CD1c-positive myeloid dendritic cell (primary cell): ENCODE data around the gene SUSD6.
"Not testable (repeated sequence)": the region's sequence is repeated elsewhere in the genome, so short reads cannot be mapped to it uniquely, and the experiment has no call there.

Source experiments
- DNase-seq: peaks from one replicate; pipeline ENCODE4 v3.0.0-alpha.2; 2016; ENCODE audit errors: extremely low spot score

Gene SUSD6

DNA sequence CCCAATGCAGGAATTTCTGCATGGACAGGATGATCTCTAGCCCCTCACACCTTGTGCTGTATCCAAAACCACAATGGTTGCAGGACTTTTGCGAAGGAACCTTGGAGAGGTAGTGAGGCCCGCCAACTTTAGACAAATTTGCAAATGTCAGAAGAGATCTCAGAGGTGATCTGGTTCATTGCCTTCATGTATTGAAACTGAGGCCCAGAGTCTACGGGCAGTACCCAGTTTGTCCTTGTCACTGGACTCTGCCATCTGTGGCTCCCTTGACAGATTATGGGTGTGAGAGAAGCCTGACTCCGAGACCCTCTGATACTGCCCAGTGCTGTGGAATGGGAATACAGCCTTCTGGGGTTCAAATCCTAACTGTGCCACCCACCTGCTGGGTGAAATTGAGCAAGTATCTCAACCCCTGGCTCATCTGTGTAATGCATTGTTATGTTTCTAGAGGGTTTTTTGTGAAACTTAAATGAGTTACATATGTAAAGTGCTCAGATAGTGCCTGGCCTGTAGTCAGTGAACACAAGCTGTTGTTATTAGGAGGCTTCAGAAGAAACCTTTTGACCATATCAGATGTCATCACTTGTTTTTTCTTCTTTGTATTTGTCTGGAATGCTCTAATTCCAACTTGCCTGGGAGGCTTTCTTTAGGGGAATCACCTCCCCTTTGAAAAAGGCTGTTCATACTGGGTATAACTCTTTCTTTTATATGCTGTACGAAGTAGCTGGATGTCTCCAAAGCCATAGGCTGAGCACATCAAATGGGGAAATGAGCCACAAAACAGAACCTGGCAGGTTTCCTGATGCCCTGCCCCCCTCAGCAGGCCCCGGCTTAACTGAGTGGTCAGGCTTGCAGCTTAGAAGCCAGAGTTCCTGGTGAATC, 84.2 kb downstream of the SUSD6 start:
- peak; percentile 55 for DNase-seq

DNA sequence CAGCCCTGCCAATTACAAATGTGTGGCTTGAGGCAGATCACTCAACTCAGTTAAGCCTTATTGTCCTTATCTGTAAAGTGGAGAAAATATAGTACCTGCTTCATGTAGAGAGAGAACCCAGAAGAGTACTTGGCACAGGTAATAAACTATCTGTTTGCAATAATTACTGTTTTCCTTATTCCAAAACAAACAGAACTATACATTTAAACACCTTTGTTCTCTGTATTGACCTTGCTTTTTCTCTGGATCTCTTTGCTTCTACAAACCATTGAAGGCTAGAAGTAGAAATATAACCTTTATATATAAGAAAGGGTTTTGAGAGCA, 84.8 kb downstream of the SUSD6 start:
- no peak for DNase-seq

DNA sequence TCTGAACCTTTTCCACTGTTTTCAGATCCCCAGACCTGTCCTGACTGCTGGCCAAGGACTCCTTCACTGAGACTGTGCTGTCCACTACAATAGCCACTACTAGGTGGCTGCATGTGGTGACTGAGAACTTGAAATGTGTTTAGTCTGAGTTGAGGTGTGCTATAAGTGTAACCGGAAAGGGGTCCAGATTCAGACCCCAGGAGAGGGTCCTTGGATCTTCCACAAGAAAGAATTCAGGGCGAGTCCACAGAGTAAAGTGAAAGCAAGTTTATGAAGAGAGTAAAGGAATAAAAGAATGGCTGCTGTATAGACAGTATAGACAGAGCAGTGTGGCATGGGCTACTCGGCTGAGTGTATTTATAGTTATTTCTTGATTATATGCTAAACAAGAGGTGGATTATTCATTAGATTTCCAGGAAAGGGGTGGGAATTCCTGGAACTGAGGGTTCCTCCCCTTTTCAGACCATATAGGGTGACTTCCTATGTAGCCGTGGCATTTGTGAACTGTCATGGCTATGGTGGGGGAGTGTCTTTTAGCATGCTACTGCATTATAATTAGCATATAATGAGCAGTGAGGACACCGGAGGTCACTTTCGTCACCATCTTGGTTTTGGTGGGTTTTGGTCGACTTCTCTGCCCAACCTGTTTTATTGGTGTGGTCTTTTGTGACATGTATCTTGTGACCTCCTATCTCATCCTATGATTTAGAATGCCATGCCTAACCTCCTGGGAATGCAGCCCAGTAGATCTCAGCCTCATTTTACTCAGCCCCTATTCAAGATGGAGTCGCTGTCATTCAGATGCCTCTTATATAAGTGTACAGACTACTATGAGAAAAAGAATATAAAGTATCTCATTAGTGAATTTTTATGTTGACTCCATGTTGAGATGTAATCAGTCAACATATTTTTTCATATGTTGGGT, 85.5 kb downstream of the SUSD6 start:
- DNase-seq, result peak; percentile 77

DNA sequence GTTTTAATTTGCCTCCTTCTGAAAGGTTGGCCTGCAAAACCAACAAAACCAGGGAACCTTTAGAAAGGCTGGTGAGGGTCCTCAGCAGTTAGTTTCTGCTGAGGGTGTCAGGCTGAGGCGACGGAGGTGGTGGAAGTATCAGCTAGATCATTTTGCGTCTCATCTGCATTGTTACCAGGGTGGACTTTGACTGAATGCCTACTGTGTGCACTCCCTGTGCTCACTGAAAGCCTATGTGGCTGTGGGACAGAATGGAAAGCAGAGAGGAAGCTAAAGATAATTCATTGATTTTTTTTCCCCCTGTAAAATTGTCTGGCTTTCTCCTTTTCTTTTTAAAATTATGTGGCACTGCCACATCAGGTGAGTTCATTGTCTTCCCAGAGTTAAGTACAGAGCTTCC, 87.2 kb downstream of the SUSD6 start:
- no peak for DNase-seq

DNA sequence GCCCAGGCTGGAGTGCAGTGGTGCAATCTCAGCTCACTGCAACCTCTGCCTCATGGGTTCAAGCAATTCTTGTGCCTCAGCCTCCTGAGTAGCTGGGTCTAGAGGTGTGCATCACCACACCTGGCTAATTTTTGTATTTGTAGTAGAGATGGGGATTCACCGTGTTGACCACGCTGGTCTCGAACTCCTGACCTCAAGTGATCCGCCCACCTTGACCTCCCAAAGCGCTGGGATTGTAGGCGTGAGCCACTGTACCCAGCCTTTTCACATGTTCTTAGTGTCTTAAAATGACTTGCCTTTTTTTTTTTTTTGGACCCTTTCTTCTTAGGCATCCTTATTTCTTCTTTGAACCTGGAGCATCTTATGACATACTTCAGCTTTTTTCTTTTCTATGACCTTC, 87.8 kb downstream of the SUSD6 start:
- not testable (repeated sequence) for DNase-seq

DNA sequence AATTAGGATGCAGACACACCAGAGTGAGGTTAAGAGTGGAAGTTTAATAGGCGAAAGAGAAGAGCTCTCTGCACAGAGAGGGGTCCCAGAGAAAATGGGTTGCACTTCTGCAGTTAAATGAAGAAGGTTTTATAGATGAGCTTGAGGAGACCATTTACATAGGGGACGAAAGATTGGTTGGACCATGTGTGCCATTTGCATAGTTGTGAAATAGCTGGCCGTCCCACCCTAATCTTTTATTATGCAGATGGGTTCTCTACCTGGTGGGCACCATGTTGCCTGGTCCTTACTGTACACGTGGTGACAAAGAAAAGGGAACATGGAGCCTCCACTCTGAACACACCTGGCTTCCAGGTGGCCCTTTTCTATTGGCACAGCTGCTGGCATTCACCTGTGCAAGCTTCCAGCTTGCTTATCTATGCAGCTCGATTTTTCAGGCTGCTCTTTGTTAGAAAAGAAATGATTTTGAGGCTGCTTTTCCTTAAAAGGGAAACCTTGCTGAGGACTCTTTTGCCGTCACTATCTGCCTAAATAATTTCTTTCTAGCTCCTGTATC, 88.4 kb downstream of the SUSD6 start:
- no peak for DNase-seq

DNA sequence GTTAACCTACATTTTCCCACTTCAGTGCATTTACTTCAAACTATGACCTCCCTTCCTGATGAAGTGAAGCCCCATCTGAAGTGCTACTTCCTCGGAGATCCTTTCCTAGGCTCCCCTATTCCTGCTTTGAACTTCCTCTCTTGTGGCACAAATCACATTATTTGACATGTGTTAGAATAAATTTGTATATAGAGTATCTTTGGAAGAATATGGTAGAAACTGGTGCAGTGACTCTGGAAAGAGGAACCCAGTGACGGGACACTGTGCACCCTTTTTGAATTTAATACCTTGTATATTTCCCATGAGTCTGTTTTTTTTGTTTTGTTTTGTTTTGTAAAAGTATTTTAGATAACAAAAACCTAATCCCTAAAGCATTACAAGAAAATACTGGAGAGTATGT, 89.2 kb downstream of the SUSD6 start:
- DNase-seq, result peak; percentile 32

DNA sequence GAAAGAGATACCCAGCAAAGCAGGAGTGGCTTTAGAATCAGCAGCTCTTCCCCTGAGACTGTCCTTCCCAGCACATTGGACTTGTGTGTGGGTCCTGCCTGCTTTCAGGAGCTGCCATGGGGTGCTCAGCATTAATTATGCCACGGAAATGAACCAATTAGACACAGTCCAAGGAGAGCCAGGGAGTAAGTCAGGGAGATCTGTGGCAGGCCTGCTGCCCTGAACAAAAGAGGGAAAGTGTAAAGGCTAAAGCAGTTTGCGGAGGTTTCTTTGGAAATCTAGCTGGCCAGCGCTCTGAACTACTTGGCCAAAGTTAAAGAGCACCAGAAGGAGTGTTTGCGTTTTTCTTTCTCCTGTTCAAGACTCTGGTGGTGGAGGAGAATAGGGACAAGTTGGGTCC, 89.9 kb downstream of the SUSD6 start:
- DNase-seq, result no peak

DNA sequence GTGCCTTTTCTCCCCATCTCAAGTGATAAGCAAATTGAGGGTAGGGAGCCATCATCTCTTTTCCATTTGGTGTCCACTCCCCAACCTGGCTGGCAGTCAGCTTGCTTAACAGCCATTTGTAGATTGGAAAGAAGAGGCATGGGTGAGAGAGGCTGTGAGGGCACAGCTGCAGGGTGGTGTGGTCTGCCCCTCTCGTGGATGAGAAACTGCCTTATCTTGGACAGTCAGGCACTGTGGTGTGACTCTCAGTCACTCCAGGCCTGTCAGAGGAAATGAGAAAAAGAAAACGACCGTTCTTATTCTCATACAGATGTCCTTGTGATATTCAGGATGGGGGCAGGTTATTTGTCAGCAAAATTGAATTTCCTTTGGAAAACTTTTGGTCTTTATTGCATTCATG, 90.5 kb downstream of the SUSD6 start:
- no peak for DNase-seq

DNA sequence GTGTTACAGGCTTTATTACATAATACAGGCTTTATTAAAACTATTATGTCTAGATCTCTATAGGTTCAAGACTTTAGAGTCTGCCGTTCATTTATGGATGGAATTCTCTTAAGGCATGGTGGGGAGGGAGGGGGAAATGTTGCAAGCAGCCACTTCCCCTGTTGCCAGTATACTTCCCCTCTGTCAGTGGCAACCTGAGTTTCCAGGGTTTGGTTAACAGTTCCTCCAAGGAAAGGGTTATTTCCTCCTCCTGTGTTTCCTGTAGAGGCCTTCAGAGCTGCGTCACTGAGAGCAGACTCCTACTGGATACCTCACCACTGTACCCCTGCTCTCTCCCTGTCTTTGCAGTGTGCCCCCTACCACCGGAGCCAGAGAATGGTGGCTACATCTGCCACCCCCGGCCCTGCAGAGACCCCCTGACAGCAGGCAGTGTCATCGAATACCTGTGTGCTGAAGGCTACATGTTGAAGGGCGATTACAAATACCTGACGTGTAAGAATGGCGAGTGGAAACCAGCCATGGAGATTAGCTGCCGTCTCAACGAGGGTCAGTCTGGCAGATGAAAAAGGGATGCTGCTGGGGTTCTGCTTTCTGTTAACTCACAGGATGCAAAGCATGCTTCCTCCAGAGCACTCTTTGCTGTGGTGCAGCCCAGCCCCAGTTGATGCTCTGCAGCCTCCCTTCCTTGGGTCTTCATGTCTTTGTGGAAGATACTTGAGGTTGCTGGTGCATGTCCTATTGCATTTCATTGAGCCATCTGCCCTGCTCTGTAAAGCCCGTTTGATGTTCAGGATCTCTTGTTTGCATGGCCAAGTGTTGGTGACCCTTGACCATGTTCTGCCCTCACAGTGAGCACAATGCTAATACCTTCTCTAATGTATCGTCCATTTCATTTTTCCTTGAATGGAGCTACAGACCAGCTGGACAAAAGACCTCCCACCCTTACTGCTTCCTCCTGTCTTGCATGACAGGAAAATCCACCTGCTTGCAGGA, 91.9 kb downstream of the SUSD6 start:
- DNase-seq, result peak; percentile 87

DNA sequence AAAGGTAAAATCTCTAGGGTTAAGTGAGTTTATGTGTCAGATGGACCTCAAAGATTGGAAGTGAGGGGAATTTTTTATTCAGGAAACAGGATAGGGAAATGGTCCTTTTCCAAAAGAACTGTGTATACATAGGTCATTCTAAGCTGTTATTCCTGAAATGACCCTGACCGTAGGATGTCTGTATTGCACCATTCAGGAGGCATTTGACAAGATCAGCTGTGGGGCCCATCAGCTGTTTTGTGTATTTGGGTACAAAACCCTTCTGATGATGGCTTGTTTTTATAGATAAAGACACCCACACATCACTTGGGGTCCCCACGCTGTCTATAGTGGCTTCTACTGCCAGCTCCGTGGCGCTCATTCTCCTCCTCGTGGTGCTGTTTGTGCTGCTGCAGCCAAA, 92.9 kb downstream of the SUSD6 start:
- no peak for DNase-seq

DNA sequence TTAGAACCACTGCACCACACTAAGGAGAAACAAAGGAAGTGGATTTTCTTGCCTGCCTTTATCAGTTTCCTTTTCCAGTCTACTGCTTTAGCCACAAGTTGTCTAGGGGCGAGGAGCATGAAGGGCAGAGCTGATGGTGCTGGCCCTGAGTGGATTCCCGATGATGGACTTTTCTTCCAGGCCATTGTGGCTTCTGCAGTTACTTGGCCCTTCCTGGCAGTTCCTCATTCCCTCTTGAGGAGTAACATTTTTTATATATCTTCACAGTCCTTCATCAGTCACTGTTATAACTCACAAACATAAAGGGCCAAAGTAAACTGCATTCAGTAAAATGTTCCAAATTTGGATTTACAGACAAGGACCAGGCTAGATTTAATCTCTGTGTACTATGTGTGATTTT, 94.3 kb downstream of the SUSD6 start:
- no peak for DNase-seq

DNA sequence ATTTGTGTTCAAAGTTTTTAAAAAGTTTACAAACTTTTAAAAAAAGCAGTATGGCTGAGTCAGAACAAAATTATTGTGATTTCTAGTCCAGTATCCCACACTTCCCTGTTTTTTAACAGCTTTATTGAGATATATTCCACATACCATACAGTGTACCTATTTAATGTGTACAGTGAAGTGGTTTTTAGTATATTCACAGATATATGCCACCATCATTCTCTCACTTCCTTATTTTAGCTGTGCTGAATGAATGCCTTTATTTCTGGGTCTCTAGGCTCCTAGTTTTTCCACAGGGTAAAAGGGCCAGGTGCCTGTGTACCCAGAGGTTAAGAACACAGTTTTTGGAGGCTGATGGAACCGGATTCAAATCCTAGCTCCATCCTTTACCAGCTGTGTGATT, 96.7 kb downstream of the SUSD6 start:
- DNase-seq, result peak; percentile 56

DNA sequence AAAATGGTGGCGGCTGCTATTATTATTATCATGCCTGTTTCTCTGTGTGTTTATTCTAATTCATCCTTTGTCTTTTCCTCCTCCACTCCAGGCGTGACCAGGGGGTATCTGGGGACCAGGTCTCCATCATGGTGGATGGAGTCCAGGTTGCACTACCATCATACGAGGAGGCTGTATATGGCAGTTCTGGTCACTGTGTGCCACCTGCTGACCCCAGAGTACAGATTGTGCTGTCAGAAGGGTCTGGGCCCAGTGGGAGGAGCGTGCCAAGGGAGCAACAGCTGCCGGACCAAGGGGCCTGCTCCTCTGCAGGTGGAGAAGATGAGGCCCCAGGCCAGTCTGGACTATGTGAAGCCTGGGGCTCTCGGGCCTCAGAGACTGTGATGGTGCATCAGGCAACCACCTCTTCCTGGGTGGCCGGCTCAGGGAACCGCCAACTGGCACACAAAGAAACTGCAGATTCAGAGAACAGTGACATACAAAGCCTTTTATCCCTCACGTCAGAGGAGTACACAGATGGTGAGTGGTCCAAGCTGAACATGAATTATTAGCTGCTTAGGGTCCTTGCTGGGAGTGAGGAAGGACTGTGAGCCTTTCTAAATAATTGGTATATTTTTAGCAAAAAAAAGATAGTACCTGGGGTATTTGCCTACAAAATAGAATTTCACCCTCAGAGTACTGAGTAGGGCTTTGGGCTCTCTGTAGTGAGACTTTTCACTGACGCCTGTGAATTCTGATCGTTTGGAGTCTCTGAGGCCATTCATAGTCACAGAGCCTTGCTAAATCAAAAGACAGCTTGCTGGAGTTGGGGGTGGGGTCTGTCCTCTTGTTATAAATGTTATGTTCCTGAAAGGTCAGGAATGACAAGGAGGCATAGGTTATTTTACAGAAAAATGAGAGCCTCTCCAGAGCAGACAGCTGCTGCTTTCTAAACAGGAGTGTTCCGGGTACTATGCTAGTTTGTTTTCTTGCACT, 97.5 kb downstream of the SUSD6 start:
- no peak for DNase-seq

DNA sequence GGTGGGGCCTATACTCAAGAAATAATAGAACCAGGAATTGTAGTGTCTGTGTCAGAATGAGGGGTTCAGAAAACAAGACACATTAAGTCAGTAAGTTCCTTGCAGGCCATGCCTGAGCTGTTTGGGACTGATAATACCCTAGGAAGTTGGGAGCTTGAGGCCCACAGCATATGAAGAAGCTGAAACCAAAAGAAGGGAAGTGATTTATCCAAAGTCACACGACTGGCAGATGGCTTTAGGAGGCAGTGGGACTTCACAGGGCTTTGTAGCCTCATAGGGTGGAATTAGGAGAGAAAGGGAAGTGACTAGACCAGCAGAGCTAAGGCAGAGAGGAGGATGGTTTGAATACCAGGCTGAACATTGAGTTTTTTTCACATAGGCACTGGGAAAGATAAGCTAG, 99.0 kb downstream of the SUSD6 start:
- DNase-seq, result peak; percentile 87

DNA sequence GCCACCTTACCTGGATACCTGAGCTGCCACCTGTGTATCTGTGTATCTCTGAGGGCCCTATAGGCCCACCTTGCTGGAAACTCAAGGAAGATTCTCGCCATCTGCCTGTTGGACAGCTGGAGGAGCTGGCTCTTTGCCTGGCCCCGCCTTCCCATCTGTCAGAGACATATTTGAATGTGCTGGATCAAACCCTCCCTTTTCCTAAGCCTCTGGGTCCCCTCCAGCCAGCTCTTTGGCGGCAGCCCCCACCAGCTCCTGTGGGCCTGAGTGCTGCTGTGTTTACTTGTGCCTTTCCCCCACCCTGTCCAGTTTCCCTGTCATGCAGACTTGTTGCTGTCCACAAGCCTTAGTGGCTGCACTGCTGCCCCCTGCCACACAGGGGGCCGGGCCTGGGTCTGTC, 99.7 kb downstream of the SUSD6 start:
- DNase-seq, result no peak

DNA sequence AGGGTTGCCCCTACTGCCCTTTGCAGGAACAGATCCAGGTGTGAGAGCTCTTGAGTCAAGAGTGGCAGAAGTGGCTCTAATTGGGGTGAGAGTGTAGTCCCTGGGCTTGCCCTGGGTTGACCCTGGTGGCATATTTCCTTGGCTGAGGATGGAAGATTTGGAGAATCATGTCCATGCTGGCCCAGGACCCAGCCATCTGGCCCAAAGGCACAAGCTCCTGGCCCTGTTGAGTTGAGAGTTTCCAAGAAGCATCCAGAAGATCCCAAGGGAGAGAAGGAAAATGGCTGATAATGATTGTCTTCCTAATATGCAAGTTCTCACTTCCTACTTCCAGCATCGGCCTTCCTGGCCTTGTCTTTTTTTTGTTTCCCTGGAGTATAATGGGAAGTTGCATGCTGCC, 100.1 kb downstream of the SUSD6 start:
- DNase-seq, result no peak

DNA sequence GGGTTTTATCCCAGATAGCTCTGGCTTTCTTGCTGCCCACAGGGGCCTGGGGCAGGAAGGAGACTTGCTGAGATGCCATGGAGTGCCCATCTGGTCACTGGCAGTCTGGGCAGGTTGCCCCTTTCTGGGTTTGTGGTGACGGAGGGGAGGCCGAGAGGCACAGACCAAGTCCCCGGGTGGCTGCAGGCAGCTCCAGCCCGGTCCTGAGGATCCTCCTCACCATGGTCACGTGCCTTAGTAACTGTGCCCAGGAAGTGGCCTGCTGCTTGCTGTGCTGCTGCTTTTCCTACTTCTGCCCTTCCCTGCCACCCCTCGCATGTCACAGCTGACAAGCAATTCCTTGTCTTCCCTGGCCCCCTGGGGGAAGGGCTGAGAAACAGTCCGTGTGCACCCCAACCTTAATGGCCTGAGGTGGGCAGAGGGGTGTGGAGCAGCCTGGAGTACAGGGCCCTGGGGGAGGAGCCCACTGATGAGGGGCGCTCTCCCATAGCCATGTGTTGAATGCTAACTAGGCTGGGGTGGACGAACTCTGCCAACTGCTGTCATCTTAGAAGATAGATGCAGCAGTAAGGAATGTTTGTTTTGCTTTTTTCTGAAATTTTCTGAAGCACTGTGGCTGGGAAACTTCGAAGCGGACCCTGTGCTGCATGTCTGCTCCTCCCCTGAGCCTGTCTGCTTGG, 100.6 kb downstream of the SUSD6 start:
- no peak for DNase-seq

DNA sequence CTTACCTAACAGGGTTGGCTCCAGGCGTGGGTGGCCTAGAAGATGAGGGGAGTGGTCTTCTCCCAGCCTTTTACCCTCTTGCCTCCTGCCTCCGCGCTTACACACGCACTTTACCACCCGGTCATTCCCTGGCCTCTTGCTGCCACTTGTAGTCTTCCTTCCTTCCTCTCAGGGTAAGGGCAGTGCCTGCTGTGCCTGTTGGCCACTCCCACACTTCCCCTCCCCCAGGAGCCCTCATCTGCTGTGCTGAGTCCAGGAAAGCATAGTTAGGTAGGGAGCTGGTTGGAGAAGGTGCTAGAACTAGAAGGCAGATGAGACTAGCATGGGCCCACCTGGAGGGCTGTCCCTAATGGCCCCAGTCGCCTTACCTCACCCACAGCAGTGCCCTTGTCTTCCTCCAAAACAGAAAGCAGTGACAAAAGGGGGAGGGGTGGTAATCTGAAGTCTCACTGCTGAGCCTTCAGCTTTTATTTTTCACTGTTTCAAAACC, 101.2 kb downstream of the SUSD6 start:
- DNase-seq, result no peak
